AG04450 (cell line): ENCODE data around the gene TMOD3. TPM values are rescaled to one million over a fixed set of nuclear protein-coding genes. Genes with fewer than 3 reads are reported as not detected.

Experiments
- CTCF ChIA-PET: fragments of 300-600, 350-600 bp; formaldehyde crosslinking; extraction: SDS; loops from one replicate; lab custom pipeline; 2022; ENCODE audit warnings: antibody characterized with exemption, inconsistent platforms; lab: Charles Lee
- POLR2A ChIA-PET: fragments of 350-600 bp; formaldehyde crosslinking; extraction: SDS; loops from one replicate; lab custom pipeline; 2021; ENCODE audit warnings: antibody characterized with exemption, inconsistent platforms; lab: Yijun Ruan, JAX
- DNase-seq: peaks from one replicate; pipeline ENCODE4 v3.0.0-alpha.2; 2011; ENCODE audit warnings: low read depth, low spot score
- H3K27ac ChIP-seq: one replicate; pipeline ENCODE4 v1.5.1; 2012; ENCODE audit warnings: low read depth, low read length, control low read depth
- H3K27me3 ChIP-seq: one replicate; pipeline ENCODE4 v1.6.0; 2012; ENCODE audit warnings: low read length; ENCODE audit not compliant: control insufficient read depth, insufficient read depth
- H3K4me3 ChIP-seq: 2 replicates; pipeline ENCODE4 v1.5.1; 2011; ENCODE audit warnings: mild to moderate bottlenecking, low read depth, low read length, control low read depth
- H3K9me3 ChIP-seq: 2 replicates; pipeline ENCODE4 v1.5.1; 2012; ENCODE audit warnings: low read length; ENCODE audit not compliant: control insufficient read depth, insufficient read depth
- polyA plus RNA-seq: library from polyadenylated mRNA; depleted of rRNA; stranded (reverse); fragments of >200 nt; gene quantifications from 2 replicates; pipeline ENCODE4 v1.2.3, GENCODE V29; 2011; rRNA removed
- small RNA-seq: library from RNA; depleted of rRNA; stranded (forward); fragments of <200 nt; gene quantifications from one replicate; pipeline ENCODE3, GENCODE V24; 2012; ENCODE audit warnings: low read depth; ENCODE audit not compliant: insufficient read length
- TF ChIP-seq, protein P1 (sequence below): IDR thresholded peaks from 2 replicates; pipeline ENCODE4 v1.5.1; 2011; ENCODE audit warnings: low read depth, low read length, control low read depth, inconsistent platforms

TMOD3 gene
- polyA plus RNA-seq, 1 experiment, result 29.8 TPM

DNA sequence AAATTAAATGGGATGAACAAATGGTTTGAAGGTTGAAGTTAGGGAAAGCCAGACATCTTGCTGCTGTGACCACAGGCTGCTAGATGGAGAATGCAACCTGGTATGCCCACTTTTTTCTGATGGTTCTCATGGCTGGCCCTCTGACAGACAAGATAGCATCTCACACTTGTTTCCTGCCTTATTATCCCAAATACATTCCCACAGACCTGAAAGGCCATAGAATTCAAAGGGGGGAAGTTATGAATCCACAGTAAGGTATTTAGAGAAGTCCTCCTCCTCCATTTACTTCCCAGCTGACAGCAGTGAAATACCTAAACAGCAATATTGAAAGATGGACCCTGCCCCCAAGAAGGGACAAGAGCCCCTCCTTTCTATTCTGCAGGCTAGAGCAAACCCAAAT lies 109.8 kb downstream of the TMOD3 start:
- H3K9me3 ChIP-seq, result no peaks in the 10 kb centered on the region
- no peaks in the 10 kb centered on the region for H3K27me3 ChIP-seq
- TF ChIP-seq, protein P1, sequence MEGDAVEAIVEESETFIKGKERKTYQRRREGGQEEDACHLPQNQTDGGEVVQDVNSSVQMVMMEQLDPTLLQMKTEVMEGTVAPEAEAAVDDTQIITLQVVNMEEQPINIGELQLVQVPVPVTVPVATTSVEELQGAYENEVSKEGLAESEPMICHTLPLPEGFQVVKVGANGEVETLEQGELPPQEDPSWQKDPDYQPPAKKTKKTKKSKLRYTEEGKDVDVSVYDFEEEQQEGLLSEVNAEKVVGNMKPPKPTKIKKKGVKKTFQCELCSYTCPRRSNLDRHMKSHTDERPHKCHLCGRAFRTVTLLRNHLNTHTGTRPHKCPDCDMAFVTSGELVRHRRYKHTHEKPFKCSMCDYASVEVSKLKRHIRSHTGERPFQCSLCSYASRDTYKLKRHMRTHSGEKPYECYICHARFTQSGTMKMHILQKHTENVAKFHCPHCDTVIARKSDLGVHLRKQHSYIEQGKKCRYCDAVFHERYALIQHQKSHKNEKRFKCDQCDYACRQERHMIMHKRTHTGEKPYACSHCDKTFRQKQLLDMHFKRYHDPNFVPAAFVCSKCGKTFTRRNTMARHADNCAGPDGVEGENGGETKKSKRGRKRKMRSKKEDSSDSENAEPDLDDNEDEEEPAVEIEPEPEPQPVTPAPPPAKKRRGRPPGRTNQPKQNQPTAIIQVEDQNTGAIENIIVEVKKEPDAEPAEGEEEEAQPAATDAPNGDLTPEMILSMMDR, result no peak
- no peak overlapping the region for H3K4me3 ChIP-seq
- POLR2A ChIA-PET, result no interaction called here
- CTCF ChIA-PET, result no interaction called here
- no peak for DNase-seq
- H3K27ac ChIP-seq, result peak overlapping the region; percentile 24

DNA sequence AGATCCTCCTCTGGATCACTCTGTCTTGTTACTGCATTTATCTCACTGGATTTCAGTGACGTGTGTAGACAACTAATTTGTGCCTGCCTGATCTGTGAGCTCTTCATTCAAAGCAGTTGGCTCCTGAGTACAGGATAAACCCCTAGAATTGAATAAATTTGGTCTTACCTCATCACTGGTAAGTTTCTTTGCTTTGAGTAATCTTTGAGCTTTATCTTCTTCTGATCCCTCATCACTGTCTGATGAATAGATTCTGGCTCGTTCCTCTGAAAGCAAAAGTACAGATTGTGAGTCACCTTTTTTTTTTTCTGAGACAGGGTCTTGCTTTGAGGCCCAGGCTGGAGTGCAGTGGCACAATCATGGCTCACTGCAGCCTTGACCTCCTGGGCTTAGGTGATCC lies 117.7 kb downstream of the TMOD3 start:
- CTCF ChIA-PET, result interaction anchor here (0.6 kb wide), 1 partner anchor 233 kb away, joined by 4 read pairs; no protein-coding TSS in a partner anchor

DNA sequence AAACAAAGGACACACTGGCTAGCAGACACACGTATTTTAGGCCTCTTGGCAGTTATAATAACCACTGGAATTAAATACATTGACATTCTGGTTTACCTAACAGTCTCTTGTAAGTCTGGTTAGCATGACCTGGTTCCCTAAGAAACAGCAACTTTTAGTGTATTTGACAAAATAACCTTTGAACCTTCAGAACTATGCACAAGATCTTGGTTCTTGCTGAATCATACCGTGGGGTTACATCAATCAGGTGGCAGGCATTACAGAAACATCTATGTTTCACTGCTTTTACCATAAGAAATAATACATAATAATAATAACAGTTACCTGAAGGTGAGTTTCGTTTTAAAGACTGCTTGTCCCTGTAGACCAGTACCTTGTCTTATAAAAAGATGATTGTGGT lies 123.4 kb downstream of the TMOD3 start:
- Histone ChIP-seq H3K9me3 (no peaks in the 10 kb centered on the region), H3K27me3 (no peaks in the 10 kb centered on the region), H3K4me3 (no peak overlapping the region), H3K27ac (no peak overlapping the region)
- TF ChIP-seq, protein P1, result no peak
- ChIA-PET CTCF (no interaction called here), POLR2A (no interaction called here)
- DNase-seq, result no peak

More for the DNA sequence above, 117.7 kb downstream of the TMOD3 start:
- Histone ChIP-seq H3K4me3 (no peak overlapping the region), H3K27me3 (no peaks in the 10 kb centered on the region), H3K27ac (no peak overlapping the region), H3K9me3 (no peaks in the 10 kb centered on the region)
- POLR2A ChIA-PET, result no interaction called here
- TF ChIP-seq, protein P1, result no peak
- no peak for DNase-seq

DNA sequence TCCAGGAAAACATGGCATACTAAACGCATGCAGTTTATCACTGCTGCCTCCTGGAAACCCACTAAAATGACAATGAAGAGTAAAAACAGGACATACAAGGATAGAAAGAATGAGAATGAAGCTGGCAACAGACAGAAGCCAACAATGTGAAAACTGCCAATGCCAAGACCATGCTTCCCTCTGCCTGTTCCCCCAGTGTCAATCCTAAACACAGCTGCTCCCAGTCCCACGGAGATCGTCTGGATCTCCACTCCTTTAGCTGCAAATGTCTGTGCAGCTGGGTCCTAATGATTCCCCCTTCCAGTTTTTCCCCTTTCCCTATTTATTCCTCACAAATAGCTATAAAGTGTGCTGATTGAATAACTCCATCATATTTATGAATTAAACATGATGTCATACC lies 126.1 kb downstream of the TMOD3 start:
- CTCF ChIA-PET, result interaction anchor here (0.6 kb wide), 2 partner anchors 47 to 280 kb away, joined by 3 to 4 read pairs; no protein-coding TSS in a partner anchor
- DNase-seq, result no peak
- Histone ChIP-seq H3K27ac (no peak overlapping the region), H3K4me3 (no peak overlapping the region), H3K27me3 (no peaks in the 10 kb centered on the region), H3K9me3 (no peaks in the 10 kb centered on the region)
- POLR2A ChIA-PET, result no interaction called here
- TF ChIP-seq, protein P1, result no peak

Small RNAs within 50 kb of the gene (small RNA-seq; reads per million reads assigned to genes)
- gene AC090971.5 (not detected), gene RF00017 (not detected), gene RF00019 (not detected), gene RNU6-90P (not detected)

Other genes starting within 250 kb of the TMOD3 start
- 18.2 and 18.6 TPM in 2 replicates for gene DMXL2, start 206.9 kb upstream of the TMOD3 start, polyA plus RNA-seq
- gene SCG3, start 148.2 kb upstream of the TMOD3 start, polyA plus RNA-seq, result not detected in 2 replicates
- 6.5 and 10.2 TPM in 2 replicates for gene LYSMD2, start 92.0 kb upstream of the TMOD3 start, polyA plus RNA-seq
- gene TMOD2, start 78.1 kb upstream of the TMOD3 start, polyA plus RNA-seq, result 3.1 and 3.2 TPM in 2 replicates
- gene LEO1, start 142.1 kb downstream of the TMOD3 start, polyA plus RNA-seq, result 6.8 and 8.0 TPM in 2 replicates
- 55.7 and 74.3 TPM in 2 replicates for gene MAPK6, start 189.6 kb downstream of the TMOD3 start, polyA plus RNA-seq